Neural cell (in vitro differentiated cells): ENCODE data around the gene TNNT3.

Source experiments
- CTCF ChIP-seq: fragments of 450-650 bp; IDR thresholded peaks from 2 replicates; pipeline ENCODE4 v1.5.1; 2014; ENCODE audit warnings: antibody characterized with exemption, mild to moderate bottlenecking, moderate library complexity; ENCODE audit not compliant: poor library complexity, severe bottlenecking
- POLR2AphosphoS5 ChIP-seq: IDR thresholded peaks from 2 replicates; pipeline ENCODE4 v1.6.1; 2012

DNA sequence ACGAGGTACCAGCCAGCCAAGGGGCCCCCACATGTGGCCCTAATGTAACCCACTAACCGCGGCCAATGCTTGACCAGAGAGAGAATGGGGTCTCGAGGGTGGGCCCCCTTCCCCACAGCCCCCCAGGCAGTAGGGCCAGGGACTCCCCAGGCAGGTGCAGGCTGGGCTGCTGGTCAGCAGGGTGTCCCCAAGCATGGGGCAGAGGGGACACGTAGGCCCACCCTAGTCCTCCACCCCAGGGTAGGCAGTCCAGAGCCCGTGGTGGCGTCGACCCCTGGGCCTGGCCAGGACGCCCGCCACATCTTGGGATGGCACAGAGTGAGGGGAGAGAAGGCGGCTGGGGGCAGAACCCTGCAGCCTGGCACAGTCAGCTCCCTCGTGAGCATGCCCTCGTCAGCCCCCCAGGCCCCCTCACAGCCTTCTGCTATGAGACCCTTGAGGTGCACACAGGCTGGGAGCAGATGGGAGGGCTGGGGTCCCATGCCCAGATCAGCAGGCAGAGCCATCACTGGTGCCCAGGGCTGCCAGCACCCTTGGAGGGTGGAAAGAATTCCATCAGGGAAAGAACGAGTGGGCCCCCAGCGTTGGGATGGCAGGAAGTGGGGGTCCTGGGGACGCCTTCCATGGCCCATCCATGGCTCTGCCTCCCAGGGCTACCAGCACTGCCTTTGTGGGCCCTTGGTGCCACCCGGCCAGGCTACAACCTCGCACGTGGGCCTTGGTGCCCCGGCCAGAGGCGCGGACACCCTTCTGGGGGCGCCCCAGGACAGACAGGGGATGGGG, 6.1 kb downstream of the TNNT3 start:
- TF ChIP-seq CTCF, result no peak
- TF ChIP-seq POLR2AphosphoS5, result no peak
